DND-41 (cell line): ENCODE results near the gene PARN.

Source experiments
- ATAC-seq: fragments of 200-7000 bp; cut with Tn5 transposase; 3 replicates; pipeline ENCODE4 v1.9.1; 2021; ENCODE audit warnings: low read depth; ENCODE audit not compliant: insufficient read depth
- DNase-seq: peaks from one replicate; pipeline ENCODE4 v3.0.0-alpha.2; 2020
- H2AFZ ChIP-seq: 2 replicates; pipeline ENCODE4 v1.6.0; 2012; ENCODE audit warnings: low read depth, low read length
- H3K27ac ChIP-seq: 2 replicates; pipeline ENCODE4 v1.5.1; 2012; ENCODE audit warnings: low read length, inconsistent platforms
- H3K27me3 ChIP-seq: fragments of 200-600 bp; sonication (generic); 2 replicates; pipeline ENCODE4 v1.6.0; 2012; ENCODE audit warnings: low read length, mild to moderate bottlenecking, inconsistent platforms; ENCODE audit not compliant: insufficient read depth, poor library complexity
- H3K36me3 ChIP-seq: 2 replicates; pipeline ENCODE4 v1.5.1; 2012; ENCODE audit warnings: low read length, inconsistent platforms; ENCODE audit not compliant: insufficient read depth
- H3K4me1 ChIP-seq: 2 replicates; pipeline ENCODE4 v1.5.1; 2012; ENCODE audit warnings: mild to moderate bottlenecking, low read length; ENCODE audit not compliant: insufficient read depth
- H3K4me2 ChIP-seq: 2 replicates; pipeline ENCODE4 v1.6.0; 2012; ENCODE audit warnings: mild to moderate bottlenecking, moderate library complexity, low read length, inconsistent platforms; ENCODE audit not compliant: insufficient read depth
- H3K4me3 ChIP-seq, 2 experiments: fragments of 200-600 bp in 1 of 2; shearing (Covaris generic) in 1 of 2; 2 replicates each; pipeline ENCODE4 v1.5.1; 2012 to 2016; ENCODE audit warnings: inconsistent platforms in 2 of 2, low read length in 2 of 2, mild to moderate bottlenecking in 2 of 2, low read depth in 1 of 2, moderate library complexity in 1 of 2
- H3K79me2 ChIP-seq: 2 replicates; pipeline ENCODE4 v1.6.0; 2012; ENCODE audit warnings: low read length, inconsistent platforms; ENCODE audit not compliant: insufficient read depth
- H3K9ac ChIP-seq: 2 replicates; pipeline ENCODE4 v1.6.0; 2012; ENCODE audit warnings: low read depth, mild to moderate bottlenecking, inconsistent platforms, low read length, moderate library complexity
- H3K9me3 ChIP-seq: 2 replicates; pipeline ENCODE4 v1.5.1; 2012; ENCODE audit warnings: low read length, moderate library complexity, mild to moderate bottlenecking, inconsistent platforms; ENCODE audit not compliant: insufficient read depth, severe bottlenecking
- H4K20me1 ChIP-seq: 2 replicates; pipeline ENCODE4 v1.6.0; 2012; ENCODE audit warnings: low read length; ENCODE audit not compliant: insufficient read depth
- EZH2 ChIP-seq: IDR thresholded peaks from 3 replicates; pipeline ENCODE4 v1.6.1; 2012; ENCODE audit warnings: borderline replicate concordance, low read depth, mild to moderate bottlenecking, moderate library complexity, low read length, inconsistent platforms; ENCODE audit not compliant: severe bottlenecking
- TF ChIP-seq, protein P1 (sequence below): IDR thresholded peaks from 2 replicates; pipeline ENCODE4 v1.5.1; 2012; ENCODE audit warnings: borderline replicate concordance, low read length, moderate library complexity, mild to moderate bottlenecking; ENCODE audit not compliant: poor library complexity, severe bottlenecking; ENCODE audit errors: extremely low read depth

PARN gene

DNA sequence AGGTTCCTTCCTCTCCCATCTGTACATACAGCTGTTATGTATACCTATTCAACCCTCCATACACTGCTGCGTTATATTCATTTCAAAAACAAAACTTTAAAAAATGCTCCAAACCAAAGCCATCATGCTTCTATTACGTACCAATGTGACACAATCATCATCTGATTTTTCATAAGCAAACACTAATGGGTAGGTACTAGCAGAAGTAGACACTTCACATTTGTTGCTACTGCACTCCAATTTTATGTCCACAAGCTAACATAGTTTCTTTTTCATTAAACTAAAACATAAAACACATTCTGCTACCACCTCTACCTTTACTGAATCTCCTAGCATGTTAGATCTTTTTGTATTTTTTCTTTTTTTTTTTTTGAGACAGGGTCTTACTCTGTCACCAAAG, 57.5 kb downstream of the PARN start:
- Histone ChIP-seq H4K20me1 (0 out of 2 replicates have a peak, but pooled peaks cover 5% of the 10 kb centered on the region), H3K9me3 (no peaks in the 10 kb centered on the region), H3K27me3 (no peaks in the 10 kb centered on the region), H3K4me1 (no peaks in the 10 kb centered on the region), H3K4me2 (no peak overlapping the region), H3K79me2 (no peaks in the 10 kb centered on the region), H3K4me3 (no peak overlapping the region), H3K9ac (no peak overlapping the region), H2AFZ (no peak overlapping the region), H3K27ac (no peak overlapping the region), H3K36me3 (peaks cover 53% of the 10 kb centered on the region)
- TF ChIP-seq, protein P1, sequence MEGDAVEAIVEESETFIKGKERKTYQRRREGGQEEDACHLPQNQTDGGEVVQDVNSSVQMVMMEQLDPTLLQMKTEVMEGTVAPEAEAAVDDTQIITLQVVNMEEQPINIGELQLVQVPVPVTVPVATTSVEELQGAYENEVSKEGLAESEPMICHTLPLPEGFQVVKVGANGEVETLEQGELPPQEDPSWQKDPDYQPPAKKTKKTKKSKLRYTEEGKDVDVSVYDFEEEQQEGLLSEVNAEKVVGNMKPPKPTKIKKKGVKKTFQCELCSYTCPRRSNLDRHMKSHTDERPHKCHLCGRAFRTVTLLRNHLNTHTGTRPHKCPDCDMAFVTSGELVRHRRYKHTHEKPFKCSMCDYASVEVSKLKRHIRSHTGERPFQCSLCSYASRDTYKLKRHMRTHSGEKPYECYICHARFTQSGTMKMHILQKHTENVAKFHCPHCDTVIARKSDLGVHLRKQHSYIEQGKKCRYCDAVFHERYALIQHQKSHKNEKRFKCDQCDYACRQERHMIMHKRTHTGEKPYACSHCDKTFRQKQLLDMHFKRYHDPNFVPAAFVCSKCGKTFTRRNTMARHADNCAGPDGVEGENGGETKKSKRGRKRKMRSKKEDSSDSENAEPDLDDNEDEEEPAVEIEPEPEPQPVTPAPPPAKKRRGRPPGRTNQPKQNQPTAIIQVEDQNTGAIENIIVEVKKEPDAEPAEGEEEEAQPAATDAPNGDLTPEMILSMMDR, result no peak
- no peak for TF ChIP-seq EZH2
- DNase-seq (no peak), ATAC-seq (no peak)

DNA sequence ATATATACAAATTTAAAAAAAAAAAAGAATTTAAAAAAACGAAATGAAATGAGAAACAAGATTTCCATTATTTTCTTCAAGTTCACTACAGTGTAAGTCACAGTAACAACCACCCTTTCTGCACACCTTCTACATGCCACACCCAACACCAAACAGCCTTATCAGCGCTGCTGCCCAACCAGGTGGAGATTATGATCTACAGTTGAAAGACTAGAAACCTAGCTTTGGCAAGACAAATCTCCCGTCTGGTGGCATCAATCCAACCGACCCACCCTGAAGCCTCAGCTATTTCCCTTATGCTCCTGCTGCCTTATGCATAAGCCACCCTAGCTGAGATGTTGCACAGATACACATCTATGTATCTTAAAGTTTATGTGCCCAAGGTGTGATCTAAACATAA, 60.8 kb downstream of the PARN start:
- DNase-seq (no peak), ATAC-seq (no peak)
- Histone ChIP-seq H3K9ac (no peak overlapping the region), H3K79me2 (peaks cover 3% of the 10 kb centered on the region; the same call in 1 of the 2 replicates), H2AFZ (no peak overlapping the region), H3K4me2 (no peak overlapping the region), H3K4me3 (no peak overlapping the region), H3K36me3 (peaks cover 32% of the 10 kb centered on the region), H3K27me3 (no peaks in the 10 kb centered on the region), H3K27ac (no peak overlapping the region), H3K4me1 (no peaks in the 10 kb centered on the region), H3K9me3 (no peaks in the 10 kb centered on the region), H4K20me1 (peaks cover 10% of the 10 kb centered on the region; the same call in 1 of the 2 replicates)
- no peak for TF ChIP-seq EZH2
- TF ChIP-seq, protein P1, result no peak

DNA sequence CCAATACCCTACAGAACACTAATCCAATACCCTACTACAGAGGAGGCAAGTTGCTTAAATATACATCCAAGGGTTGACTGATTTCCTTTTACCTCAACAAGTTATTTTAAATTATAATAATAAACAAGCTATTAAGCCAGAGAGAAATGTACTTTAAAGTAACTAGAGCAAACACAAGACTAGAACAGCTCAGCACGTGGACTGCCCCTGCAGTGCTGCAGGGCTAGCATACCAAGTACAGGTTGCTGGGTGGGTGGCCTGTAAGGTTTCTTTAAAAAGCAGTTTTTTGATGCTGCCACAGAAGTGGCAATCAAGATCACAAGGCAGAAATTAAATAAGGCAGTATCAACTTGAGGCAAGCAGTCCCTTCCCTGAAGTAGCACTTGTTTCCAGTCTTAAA, 63.5 kb downstream of the PARN start:
- no peaks in the 10 kb centered on the region for H3K27me3 ChIP-seq
- H3K79me2 ChIP-seq, result peaks cover 3% of the 10 kb centered on the region; the same call in 1 of the 2 replicates
- peaks cover 8% of the 10 kb centered on the region; the same call in 1 of the 2 replicates for H4K20me1 ChIP-seq
- H3K9me3 ChIP-seq, result no peaks in the 10 kb centered on the region
- H3K36me3 ChIP-seq, result peaks cover 37% of the 10 kb centered on the region
- ATAC-seq (no peak), DNase-seq (no peak)
- no peaks in the 10 kb centered on the region for H3K4me1 ChIP-seq
- H3K27ac ChIP-seq, result no peak overlapping the region
- H3K4me3 ChIP-seq, result no peak overlapping the region
- H3K4me2 ChIP-seq, result no peak overlapping the region
- H2AFZ ChIP-seq, result no peak overlapping the region
- H3K9ac ChIP-seq, result no peak overlapping the region
- no peak for TF ChIP-seq EZH2
- TF ChIP-seq, protein P1, result no peak

DNA sequence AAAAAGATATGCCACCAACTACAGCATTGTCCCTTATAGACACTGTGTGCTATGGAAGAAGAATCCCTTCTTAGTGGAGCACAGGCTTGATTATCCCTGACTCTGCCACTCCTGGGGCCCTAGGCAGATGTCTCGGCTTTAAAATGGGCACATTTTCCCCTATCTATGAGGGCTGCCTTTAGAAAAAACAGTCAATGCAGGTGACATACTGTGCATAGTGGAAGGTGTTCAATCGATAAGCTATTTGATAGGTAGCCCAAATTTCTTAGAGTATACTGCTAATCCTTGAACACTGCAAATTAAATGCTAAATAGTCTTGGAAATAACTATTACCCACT, 64.4 kb downstream of the PARN start:
- Histone ChIP-seq H2AFZ (no peak overlapping the region), H3K27ac (no peak overlapping the region)

More for the DNA sequence above, 64.4 kb downstream of the PARN start:
- no peak overlapping the region for H3K4me3 ChIP-seq
- H3K36me3 ChIP-seq, result peaks cover 39% of the 10 kb centered on the region
- no peak overlapping the region for H3K9ac ChIP-seq
- peaks cover 3% of the 10 kb centered on the region; the same call in 1 of the 2 replicates for H3K79me2 ChIP-seq
- H3K9me3 ChIP-seq, result no peaks in the 10 kb centered on the region
- no peak for DNase-seq
- no peak for TF ChIP-seq EZH2
- TF ChIP-seq, protein P1, result no peak
- H3K27me3 ChIP-seq, result no peaks in the 10 kb centered on the region
- peaks cover 8% of the 10 kb centered on the region; the same call in 1 of the 2 replicates for H4K20me1 ChIP-seq
- H3K4me1 ChIP-seq, result no peaks in the 10 kb centered on the region
- H3K4me2 ChIP-seq, result no peak overlapping the region
- no peak for ATAC-seq
